Activated CD8-positive, alpha-beta T cell treated with anti-CD3 and anti-CD28 coated beads for 36 hours (primary cell): ENCODE data around the gene ATP2C2. TPM values are rescaled to one million over a fixed set of nuclear protein-coding genes. Genes with fewer than 3 reads are reported as not detected.

Experiments used
- ATAC-seq: fragments of 200-7000 bp; cut with Tn5 transposase; one replicate; pipeline ENCODE4 v1.10.0; 2021; ENCODE audit warnings: mild to moderate bottlenecking, moderate library complexity
- CTCF ChIA-PET: fragments of 350-600 bp; sonication (Branson Sonifier 250); formaldehyde crosslinking; loops from one replicate; lab custom pipeline; 2021; ENCODE audit warnings: antibody characterized with exemption; lab: Charles Lee
- POLR2A ChIA-PET: fragments of 350-600 bp; sonication (Branson Sonifier 250); formaldehyde crosslinking; loops from one replicate; lab custom pipeline; 2021; ENCODE audit warnings: antibody characterized with exemption; lab: Charles Lee
- DNase-seq: peaks from one replicate; pipeline ENCODE4 v3.0.0-alpha.2; 2020
- H3K27ac Mint-ChIP-seq: one replicate; pipeline ENCODE4 v1.8.0; 2021; ENCODE audit warnings: mild to moderate bottlenecking, mixed read lengths
- H3K27me3 Mint-ChIP-seq: one replicate; pipeline ENCODE4 v1.8.0; 2021; ENCODE audit warnings: mixed read lengths
- H3K36me3 Mint-ChIP-seq: one replicate; pipeline ENCODE4 v1.8.0; 2021; ENCODE audit warnings: low read depth, mixed read lengths
- H3K4me1 Mint-ChIP-seq: one replicate; pipeline ENCODE4 v1.8.0; 2021; ENCODE audit warnings: low read depth, mixed read lengths
- H3K4me3 Mint-ChIP-seq: one replicate; pipeline ENCODE4 v1.8.0; 2021; ENCODE audit warnings: mild to moderate bottlenecking, moderate library complexity, mixed read lengths
- H3K9me3 Mint-ChIP-seq: one replicate; pipeline ENCODE4 v1.8.0; 2021; ENCODE audit warnings: mixed read lengths
- intact Hi-C: fragments of 100-400 bp; cut with micrococcal nuclease; formaldehyde crosslinking; loops from one replicate; pipeline ENCODE4 v1.10.0; 2022
- total RNA-seq, 2 experiments: library from RNA; stranded (reverse); gene quantifications; one replicate each; pipeline ENCODE4 v1.2.3, GENCODE V29; 2021
- TF ChIP-seq, protein P1 (sequence below): fragments of 200-600 bp; IDR thresholded peaks from one replicate; pipeline ENCODE4 v1.8.0; 2022; ENCODE audit warnings: antibody characterized with exemption, mild to moderate bottlenecking

The ATP2C2 gene
- total RNA-seq, 2 experiments from 2014 or later: not detected

DNA sequence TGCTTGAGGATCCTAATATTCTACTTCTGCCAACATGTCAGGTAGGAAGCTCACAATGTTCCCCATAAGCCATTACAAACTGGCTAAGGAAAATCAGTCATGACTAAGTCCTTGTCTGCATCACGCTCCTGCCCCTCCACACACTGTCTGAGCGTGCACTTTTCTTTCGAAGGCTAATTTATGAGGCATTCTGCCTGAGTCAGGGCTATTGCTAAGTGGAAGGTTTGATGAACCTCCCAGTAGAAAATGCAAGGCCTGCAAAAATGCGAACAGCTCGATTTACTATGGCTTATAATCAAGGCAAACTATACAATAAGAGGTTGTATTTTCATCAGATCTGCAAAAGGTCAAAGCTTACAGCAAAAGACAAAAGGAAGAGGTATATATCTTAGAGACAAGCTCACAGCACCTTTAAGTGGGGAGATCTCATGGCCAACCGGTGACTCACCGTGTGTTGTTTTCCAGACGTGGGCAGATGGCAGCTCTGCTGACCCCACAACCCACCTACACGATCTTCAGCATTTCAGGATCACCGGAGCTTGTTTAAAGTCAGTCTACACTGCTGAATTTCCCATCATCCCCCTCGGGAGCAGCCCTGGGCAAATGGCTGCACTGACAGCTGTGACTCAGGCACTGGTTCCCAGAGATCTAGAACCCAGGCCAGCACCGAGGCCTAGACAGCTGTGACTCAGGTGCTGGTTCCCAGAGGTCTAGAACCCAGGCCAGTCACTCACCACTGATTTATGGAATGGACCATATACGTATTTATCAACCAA is 110.0 kb downstream of the ATP2C2 start:
- H3K9me3 Mint-ChIP-seq: peaks cover 5% of the 10 kb centered on the region
- intact Hi-C loops: no loop called here
- TF ChIP-seq, protein P1, sequence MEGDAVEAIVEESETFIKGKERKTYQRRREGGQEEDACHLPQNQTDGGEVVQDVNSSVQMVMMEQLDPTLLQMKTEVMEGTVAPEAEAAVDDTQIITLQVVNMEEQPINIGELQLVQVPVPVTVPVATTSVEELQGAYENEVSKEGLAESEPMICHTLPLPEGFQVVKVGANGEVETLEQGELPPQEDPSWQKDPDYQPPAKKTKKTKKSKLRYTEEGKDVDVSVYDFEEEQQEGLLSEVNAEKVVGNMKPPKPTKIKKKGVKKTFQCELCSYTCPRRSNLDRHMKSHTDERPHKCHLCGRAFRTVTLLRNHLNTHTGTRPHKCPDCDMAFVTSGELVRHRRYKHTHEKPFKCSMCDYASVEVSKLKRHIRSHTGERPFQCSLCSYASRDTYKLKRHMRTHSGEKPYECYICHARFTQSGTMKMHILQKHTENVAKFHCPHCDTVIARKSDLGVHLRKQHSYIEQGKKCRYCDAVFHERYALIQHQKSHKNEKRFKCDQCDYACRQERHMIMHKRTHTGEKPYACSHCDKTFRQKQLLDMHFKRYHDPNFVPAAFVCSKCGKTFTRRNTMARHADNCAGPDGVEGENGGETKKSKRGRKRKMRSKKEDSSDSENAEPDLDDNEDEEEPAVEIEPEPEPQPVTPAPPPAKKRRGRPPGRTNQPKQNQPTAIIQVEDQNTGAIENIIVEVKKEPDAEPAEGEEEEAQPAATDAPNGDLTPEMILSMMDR: no peak
- peaks cover 2% of the 10 kb centered on the region for H3K36me3 Mint-ChIP-seq
- H3K27me3 Mint-ChIP-seq: no peaks in the 10 kb centered on the region
- no peak overlapping the region for H3K4me3 Mint-ChIP-seq
- DNase-seq (no peak), ATAC-seq (no peak)
- H3K27ac Mint-ChIP-seq: no peak overlapping the region
- CTCF ChIA-PET: interaction anchor here (1.0 to 1.4 kb wide), 3 partner anchors 10 to 201 kb away, joined by 3 to 4 read pairs (median 4); no protein-coding TSS in a partner anchor
- peaks cover 6% of the 10 kb centered on the region for H3K4me1 Mint-ChIP-seq
- POLR2A ChIA-PET: interaction anchor here (0.8 kb wide), 1 partner anchor 215 kb away, joined by 3 read pairs; no protein-coding TSS in a partner anchor

DNA sequence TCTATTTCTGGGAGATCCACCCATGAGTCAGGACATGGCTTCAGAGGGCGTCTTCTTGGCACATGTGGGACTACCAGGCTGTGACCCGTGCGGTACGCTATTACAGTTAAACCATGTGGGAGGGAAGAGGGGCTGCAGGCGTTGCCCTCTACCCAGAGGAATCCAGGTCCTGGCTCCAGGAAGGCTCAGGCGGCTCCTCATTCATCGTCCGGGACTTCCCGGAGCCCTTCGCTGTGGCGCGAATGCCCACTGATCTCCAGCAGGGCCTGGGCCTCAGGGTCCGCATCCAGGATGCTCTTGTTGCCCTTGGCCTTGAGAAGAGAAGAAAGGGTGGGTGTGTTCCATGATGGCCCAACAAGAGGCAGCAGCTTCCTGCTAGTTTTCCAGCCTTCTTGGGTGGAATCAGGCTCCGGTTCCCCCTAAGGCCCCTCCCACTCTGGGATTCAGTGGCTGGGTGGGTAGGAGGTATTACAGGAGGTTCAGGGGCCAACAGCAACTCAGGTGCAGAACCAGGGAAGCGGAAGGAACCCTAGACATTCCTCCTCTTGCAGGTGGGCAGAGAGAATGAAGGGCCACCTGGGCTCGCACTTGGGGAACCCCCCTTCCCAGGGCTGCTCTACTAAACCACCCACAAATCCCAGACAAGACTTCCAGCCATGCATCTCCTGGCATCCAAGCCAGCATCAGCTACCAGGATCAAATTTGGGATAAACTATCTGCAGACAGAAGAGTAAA is 111.5 kb downstream of the ATP2C2 start:
- H3K4me1 Mint-ChIP-seq: peaks cover 6% of the 10 kb centered on the region
- intact Hi-C loops: loop anchor here (10.0 kb wide), 1 partner anchor 195 kb away; no protein-coding TSS in a partner anchor
- peaks cover 1% of the 10 kb centered on the region for H3K9me3 Mint-ChIP-seq
- no peak for ATAC-seq
- CTCF ChIA-PET: interaction anchor here (1.4 to 1.5 kb wide), 2 partner anchors 8 to 15 kb away, joined by 3 read pairs; no protein-coding TSS in a partner anchor
- H3K27ac Mint-ChIP-seq: no peak overlapping the region
- no peaks in the 10 kb centered on the region for H3K27me3 Mint-ChIP-seq
- H3K36me3 Mint-ChIP-seq: peaks cover 2% of the 10 kb centered on the region
- H3K4me3 Mint-ChIP-seq: no peak overlapping the region
- DNase-seq: no peak
- POLR2A ChIA-PET: interaction anchor here (0.5 kb wide), 1 partner anchor 15 kb away, joined by 4 read pairs; no protein-coding TSS in a partner anchor
- TF ChIP-seq, protein P1: no peak

DNA sequence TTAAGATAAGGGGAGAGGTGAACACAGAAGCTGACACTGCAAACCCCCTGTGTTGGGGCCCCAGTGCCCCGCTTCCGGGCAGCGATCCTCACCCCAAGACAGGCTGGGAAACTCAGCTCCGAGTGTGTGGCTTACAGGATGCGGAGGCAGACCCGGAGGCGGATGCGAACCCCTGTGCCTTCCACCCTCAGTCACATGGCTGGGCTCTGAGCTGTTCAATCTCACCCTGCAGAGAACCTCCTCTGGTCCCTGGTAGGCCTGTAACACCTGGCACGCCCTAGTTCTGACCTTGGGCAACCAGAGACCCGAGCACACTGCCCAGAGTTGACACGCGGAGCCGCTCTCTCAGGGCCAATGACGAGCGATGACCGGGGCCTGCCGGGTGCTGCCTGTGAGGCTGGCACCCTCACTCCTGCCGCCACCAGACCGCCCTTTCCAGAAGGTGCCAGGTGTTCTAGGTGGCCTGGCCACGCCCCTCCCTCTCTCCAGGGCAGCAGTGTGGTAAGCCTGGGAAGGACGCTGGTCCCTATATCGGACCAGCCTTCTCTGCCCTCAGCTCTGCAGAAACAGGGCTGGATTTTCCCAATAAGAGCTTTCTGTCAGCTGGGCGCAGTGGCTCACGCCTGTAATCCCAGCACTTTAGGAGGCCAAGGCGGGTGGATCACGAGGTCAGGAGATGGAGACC is 112.9 kb downstream of the ATP2C2 start:
- Mint-ChIP-seq H3K27ac (no peak overlapping the region), H3K27me3 (no peaks in the 10 kb centered on the region), H3K9me3 (no peaks in the 10 kb centered on the region), H3K4me1 (peaks cover 6% of the 10 kb centered on the region), H3K4me3 (no peak overlapping the region), H3K36me3 (no peaks in the 10 kb centered on the region)
- ChIA-PET CTCF (interaction anchor here (0.7 to 4.4 kb wide), 3 partner anchors 13 to 205 kb away, joined by 3 to 31 read pairs (median 3); no protein-coding TSS in a partner anchor), POLR2A (no interaction called here)
- ATAC-seq: no peak
- TF ChIP-seq, protein P1: no peak
- intact Hi-C loops: loop anchor here (10.0 kb wide), 1 partner anchor 196 kb away; no protein-coding TSS in a partner anchor
- no peak for DNase-seq

DNA sequence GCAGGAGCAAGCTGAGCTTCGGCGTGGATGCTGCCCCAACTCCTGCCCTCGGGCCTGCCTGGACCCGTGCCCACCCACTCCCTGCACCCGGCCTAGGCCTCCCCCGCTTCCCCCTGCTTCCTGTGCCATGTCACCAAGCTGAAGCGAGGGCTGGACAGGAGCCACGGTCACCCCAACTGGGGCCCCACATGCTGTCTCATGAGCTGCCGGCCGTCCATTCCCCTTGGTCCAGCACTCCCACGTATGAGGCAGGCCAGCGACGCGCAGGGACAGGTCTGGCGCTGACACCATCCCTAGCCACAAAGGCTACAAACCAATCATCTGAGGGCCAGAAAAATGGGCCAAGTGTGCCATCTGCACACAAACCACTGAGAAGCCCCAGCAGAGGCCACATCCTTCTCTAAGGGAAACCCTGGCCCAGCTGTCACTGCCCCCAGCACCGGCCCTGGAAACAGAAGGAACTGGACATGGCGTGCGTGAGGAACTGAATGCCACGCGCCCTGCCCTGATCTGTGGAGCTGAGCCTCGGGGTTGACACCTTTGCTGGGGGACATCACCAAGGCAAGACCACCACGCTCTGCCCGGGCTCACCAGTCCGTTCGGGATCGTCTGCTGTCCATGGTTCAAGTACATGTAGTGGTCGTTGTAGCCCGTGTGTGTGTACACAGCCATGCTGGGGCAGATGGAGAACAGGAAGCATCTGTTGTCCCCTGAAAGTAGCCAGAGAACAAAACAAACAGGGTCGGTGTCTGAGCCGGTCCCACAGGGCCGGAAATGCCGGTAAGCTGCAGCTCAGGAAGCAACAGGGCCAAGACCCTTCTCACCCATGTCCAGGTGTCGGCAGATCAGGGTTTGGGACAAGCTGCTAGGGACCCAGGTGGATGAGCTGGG is 113.9 kb downstream of the ATP2C2 start:
- ChIA-PET CTCF (interaction anchor here (0.7 to 4.4 kb wide), 4 partner anchors 12 to 206 kb away, joined by 3 to 31 read pairs (median 4); no protein-coding TSS in a partner anchor), POLR2A (no interaction called here)
- intact Hi-C loops: loop anchor here (10.0 kb wide), 1 partner anchor 197 kb away; no protein-coding TSS in a partner anchor
- peaks cover 6% of the 10 kb centered on the region for H3K4me1 Mint-ChIP-seq
- H3K27ac Mint-ChIP-seq: no peak overlapping the region
- ATAC-seq: no peak
- H3K36me3 Mint-ChIP-seq: peaks cover 4% of the 10 kb centered on the region
- no peaks in the 10 kb centered on the region for H3K9me3 Mint-ChIP-seq
- no peak overlapping the region for H3K4me3 Mint-ChIP-seq
- no peaks in the 10 kb centered on the region for H3K27me3 Mint-ChIP-seq
- TF ChIP-seq, protein P1: no peak
- DNase-seq: no peak
